Nephron progenitor cell (in vitro differentiated cells): ENCODE results near the gene MYOT.

Source experiments
- DNase-seq: peaks from one replicate; pipeline ENCODE4 v3.0.0; 2021
- H3K27ac Mint-ChIP-seq: 2 replicates; pipeline ENCODE4 v1.8.0; 2021; ENCODE audit warnings: mild to moderate bottlenecking, moderate library complexity, mixed read lengths
- H3K27me3 Mint-ChIP-seq: 2 replicates; pipeline ENCODE4 v1.8.0; 2021; ENCODE audit warnings: mild to moderate bottlenecking, low read depth, mixed read lengths; ENCODE audit not compliant: poor library complexity
- H3K36me3 Mint-ChIP-seq: 2 replicates; pipeline ENCODE4 v1.8.0; 2021; ENCODE audit warnings: low read depth, mixed read lengths
- H3K4me1 Mint-ChIP-seq: 2 replicates; pipeline ENCODE4 v1.8.0; 2021; ENCODE audit warnings: mixed read lengths
- H3K4me3 Mint-ChIP-seq: 2 replicates; pipeline ENCODE4 v1.8.0; 2021; ENCODE audit warnings: mild to moderate bottlenecking, moderate library complexity, mixed read lengths
- H3K9me3 Mint-ChIP-seq: 2 replicates; pipeline ENCODE4 v1.8.0; 2021; ENCODE audit warnings: mild to moderate bottlenecking, moderate library complexity, mixed read lengths
- CTCF ChIP-seq: fragments of 200-600 bp; sonication (generic); IDR thresholded peaks from 2 replicates; pipeline ENCODE4 v1.5.0; 2021; ENCODE audit warnings: antibody characterized with exemption

Gene MYOT

GRCh38 chr5:137867664-137868063, at the start of gene MYOT:
Gene MYOT, plus strand, starts transcription at chr5:137867860. Its CDS starts 2,792 bp downstream, at chr5:137870652.
- no peak for DNase-seq
- H3K27ac Mint-ChIP-seq = no peak within 1 kb of the TSS
- no peak for TF ChIP-seq CTCF

GRCh38 chr5:137819766-137820165, 47.9 kb upstream of the MYOT start:
- Mint-ChIP-seq H3K4me3 (no peak overlapping the region), H3K4me1 (peaks cover 11% of the 10 kb centered on the region), H3K9me3 (no peaks in the 10 kb centered on the region), H3K36me3 (no peaks in the 10 kb centered on the region), H3K27me3 (peaks cover 8% of the 10 kb centered on the region), H3K27ac (no peak overlapping the region)
- no peak for TF ChIP-seq CTCF
- DNase-seq = no peak

More at GRCh38 chr5:137867664-137868063, at the start of gene MYOT:
- no peaks in the 10 kb centered on the region for H3K36me3 Mint-ChIP-seq
- H3K4me3 Mint-ChIP-seq = no peak within 1 kb of the TSS
- H3K4me1 Mint-ChIP-seq = no peaks in the 10 kb centered on the region
- peaks cover 10% of the 10 kb centered on the region for H3K27me3 Mint-ChIP-seq
- H3K9me3 Mint-ChIP-seq = no peaks in the 10 kb centered on the region

DNA sequence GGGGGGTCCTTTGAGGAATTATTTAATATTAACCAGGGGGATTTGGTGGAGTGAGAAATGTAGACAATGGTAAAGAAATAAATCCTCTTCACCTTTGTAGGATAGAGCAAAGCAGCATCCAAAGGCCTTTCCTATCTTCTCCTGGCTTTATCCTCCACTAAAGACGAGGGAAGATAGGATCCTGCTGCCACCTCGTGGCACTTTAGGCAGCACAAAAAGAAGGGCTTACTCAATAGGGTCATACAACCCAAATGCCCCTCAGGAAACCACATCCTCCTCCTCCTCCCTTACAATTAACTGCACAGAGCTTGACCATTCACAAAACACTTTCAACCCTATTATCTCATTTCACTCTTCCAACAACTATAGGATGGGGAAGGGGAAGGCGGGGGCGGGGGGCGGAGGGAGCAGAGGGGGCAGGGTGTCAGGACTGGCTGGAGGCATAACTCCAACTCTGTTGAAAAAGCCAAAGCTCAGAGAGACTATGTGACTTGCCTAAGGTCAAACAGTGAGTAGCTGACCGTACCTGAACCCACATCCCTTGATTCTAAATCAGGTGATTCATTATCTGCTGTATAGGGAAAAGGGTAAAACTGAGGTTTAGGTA, 45.4 kb upstream of the MYOT start:
- Mint-ChIP-seq H3K36me3 (no peaks in the 10 kb centered on the region), H3K4me1 (peaks cover 11% of the 10 kb centered on the region), H3K9me3 (peaks cover 11% of the 10 kb centered on the region), H3K27me3 (peaks cover 5% of the 10 kb centered on the region), H3K4me3 (no peak overlapping the region), H3K27ac (no peak overlapping the region)
- peak; percentile 38 for DNase-seq
- TF ChIP-seq CTCF = peak; percentile 35

GRCh38 chr5:137822984-137823383, 44.7 kb upstream of the MYOT start:
- H3K9me3 Mint-ChIP-seq = peaks cover 11% of the 10 kb centered on the region
- no peaks in the 10 kb centered on the region for H3K36me3 Mint-ChIP-seq
- no peak for TF ChIP-seq CTCF
- peaks cover 11% of the 10 kb centered on the region for H3K4me1 Mint-ChIP-seq
- no peaks in the 10 kb centered on the region for H3K27me3 Mint-ChIP-seq
- DNase-seq = no peak
- no peak overlapping the region for H3K4me3 Mint-ChIP-seq
- H3K27ac Mint-ChIP-seq = no peak overlapping the region

DNA sequence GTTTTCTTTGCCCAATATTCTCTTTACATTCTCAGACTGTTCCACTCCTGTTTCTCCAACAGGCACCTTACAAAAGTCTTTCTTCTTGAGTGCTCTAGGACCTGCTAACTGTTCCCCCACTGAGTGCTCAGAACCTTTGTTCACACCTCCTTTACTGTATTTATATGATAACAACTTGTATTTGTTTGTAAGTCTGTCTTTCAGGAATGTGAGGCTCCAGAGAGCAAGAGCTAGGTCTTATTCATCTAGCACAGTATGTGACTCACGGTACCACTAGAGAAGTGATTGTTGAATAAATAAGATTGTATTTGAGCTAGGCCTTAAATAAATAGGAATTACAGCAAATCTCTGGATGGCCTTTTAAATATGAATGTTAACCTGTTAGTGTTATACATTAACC, 42.5 kb upstream of the MYOT start:
- Mint-ChIP-seq H3K9me3 (peaks cover 11% of the 10 kb centered on the region), H3K4me1 (peaks cover 11% of the 10 kb centered on the region), H3K36me3 (no peaks in the 10 kb centered on the region), H3K27me3 (no peaks in the 10 kb centered on the region), H3K4me3 (no peak overlapping the region), H3K27ac (no peak overlapping the region)
- DNase-seq = no peak
- no peak for TF ChIP-seq CTCF

- no peak for TF ChIP-seq CTCF
- peaks cover 11% of the 10 kb centered on the region for H3K9me3 Mint-ChIP-seq
Measured at GRCh38 chr5:137826067-137826466, 41.6 kb upstream of the MYOT start.

More at GRCh38 chr5:137826067-137826466, 41.6 kb upstream of the MYOT start:
- H3K27me3 Mint-ChIP-seq = no peaks in the 10 kb centered on the region
- H3K4me1 Mint-ChIP-seq = peaks cover 11% of the 10 kb centered on the region
- no peak overlapping the region for H3K27ac Mint-ChIP-seq
- no peak for DNase-seq
- no peaks in the 10 kb centered on the region for H3K36me3 Mint-ChIP-seq
- H3K4me3 Mint-ChIP-seq = no peak overlapping the region
